GM18502 (cell line): Measurements from ENCODE around the gene DIS3L2.
"Not testable (repeated sequence)": the region's sequence is repeated elsewhere in the genome, so short reads cannot be mapped to it uniquely, and the experiment has no call there.

Experiments used
- ATAC-seq: cut with Tn5 transposase; IDR thresholded peaks from one replicate; pipeline ENCODE4 v1.9.1; 2021; ENCODE audit warnings: mild to moderate bottlenecking; ENCODE audit not compliant: unreplicated experiment, poor library complexity

The DIS3L2 gene

DNA sequence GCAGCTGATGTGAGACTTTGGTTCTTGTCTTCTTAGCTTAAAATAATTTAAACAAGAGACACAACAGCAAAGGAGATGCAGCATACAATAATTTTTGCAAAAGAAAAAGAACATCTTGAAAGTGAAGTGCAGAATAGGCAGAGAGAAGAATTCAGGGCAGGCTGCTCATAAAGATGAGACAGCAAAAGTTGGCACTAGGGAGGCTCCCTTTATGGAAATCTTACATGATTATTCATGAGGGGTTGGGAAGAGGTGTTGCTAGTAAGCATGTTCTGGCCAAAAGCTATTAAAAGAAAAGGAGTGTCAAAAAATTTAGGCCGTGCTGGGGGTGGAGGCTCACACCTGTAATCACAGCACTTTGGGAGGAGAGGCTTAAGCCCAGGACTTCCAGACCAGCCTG is 412.8 kb downstream of the DIS3L2 start:
- no peak for ATAC-seq

DNA sequence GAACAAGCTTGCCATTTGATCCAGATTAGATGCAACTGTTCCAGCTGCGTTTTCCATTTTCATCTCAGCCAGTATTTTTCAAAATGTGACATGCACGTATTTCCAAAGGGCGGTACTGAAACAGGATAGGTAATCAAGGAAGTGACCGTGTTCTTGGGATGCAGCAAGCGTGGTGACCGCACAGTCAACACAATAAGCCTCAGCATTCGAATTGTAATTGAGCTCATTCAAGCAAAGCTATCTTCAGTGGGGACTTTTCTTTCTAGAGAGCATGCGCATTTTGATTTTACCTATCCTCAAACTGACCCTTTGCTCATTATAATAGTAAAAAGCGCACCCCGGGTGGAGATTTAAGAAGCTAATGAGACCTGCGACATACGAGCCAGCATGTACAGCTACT is 413.7 kb downstream of the DIS3L2 start:
- no peak for ATAC-seq

DNA sequence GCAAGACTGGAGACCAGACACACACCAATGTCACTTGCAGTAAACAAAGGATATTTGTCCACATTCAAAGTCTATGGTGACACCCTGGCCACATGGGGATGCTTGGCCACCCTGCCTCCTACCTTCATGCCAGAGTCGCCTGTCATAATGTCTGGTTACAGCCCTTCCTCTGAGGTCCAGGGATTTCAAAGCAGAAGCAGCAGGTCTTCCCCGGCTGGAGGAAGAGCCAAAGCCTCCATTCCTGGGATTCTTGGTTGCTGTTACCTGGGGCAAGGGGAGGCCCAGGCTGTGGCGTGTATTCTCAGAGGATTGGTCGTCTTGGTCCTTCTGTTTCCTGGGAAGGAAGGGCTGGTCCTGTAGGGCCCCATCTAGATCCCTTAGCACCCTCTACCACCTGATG is 414.7 kb downstream of the DIS3L2 start:
- no peak for ATAC-seq

DNA sequence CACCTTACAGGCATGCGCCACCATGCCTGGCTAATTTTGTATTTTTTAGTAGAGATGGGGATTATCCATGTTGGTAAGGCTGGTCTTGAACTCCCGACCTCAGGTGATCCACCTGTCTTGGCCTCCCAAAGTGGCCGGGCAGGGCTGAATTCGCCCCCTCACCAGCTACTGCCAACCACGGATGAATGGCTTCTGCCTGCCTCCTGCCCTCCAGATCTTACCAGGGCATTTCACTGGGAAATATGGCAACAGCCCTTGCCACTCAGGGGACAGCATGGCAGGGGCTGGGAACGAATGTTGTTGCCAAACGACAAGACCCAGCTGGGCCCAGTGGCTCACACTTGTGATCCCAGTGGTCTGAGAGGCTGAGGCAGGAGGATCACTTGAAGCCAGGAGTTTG is 415.2 kb downstream of the DIS3L2 start:
- no peak for ATAC-seq

DNA sequence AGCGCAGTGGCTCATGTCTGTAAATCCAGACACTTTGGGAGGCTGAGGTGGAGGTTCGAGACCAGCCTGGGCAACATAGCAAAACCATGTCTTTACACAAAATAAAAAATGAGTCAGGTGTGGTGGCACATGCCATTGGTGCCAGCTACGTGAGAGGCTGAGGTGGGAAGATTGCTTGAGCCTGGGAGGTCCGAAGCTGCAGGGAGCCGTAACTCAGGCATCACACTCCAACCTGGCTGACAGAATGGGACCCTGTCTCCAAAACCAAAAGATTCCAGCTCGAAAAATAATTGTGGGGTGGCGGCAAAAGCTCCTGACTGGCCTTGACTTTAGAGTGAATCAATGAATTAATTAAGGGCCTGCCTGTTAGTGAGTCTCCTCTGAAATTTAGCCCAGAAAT is 415.8 kb downstream of the DIS3L2 start:
- ATAC-seq: no peak

DNA sequence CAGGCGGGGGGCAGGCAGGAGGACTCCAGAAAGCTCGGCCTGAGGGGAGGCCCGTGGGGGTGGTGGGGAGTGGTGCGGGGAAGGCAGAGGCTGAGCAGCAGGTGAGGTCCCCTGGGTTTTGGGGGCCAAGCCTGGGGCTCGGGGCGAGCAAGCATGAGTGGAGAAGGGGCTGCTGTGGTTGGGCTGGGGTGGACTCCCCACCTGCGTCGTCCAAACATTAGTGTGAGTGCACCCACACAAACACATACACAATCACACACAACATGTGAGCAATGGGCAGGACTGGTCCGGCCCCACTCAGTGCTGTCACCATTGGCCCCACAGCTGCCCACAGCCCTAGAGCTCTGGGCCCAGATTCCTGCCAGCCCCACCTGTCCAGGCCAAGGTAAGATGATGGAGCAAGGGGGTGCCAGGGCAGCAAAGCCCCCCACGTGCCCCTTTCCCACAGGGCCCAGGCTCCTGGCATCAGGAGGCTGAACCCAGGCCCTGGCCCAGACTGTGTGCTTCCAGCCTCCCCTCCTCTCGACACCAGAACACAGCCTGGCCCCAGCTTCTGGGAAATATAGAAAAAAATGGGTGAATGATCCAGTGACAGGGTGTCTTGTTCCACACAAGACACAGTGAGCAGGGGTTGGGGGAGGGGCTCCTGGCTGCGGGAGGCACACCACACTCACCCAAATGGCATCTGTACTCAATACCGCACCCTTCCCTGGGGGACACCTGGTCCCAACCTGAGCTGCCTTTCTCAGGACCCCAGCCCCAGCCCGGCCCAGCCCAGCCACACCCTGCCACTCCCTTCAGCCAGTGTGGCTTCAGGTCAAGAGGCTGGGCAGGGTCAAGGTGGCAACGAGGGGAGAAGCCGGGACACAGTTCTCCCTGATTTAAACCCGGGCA is 416.6 kb downstream of the DIS3L2 start:
- no peak for ATAC-seq

DNA sequence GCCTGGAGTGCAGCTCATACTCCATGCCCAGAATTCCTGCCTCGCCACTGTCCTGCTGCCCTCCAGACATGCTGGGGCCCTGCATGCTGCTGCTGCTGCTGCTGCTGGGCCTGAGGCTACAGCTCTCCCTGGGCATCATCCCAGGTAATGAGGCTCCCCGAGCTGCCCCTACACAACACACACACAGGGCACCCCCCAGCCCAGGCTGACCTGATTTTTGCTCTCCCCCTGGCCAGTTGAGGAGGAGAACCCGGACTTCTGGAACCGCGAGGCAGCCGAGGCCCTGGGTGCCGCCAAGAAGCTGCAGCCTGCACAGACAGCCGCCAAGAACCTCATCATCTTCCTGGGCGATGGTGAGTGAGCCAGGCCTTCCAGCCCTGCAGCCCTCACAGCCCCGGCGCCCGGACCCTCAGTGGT is 417.2 kb downstream of the DIS3L2 start, which contains the start of gene ALPP:
Gene ALPP, plus strand, starts transcription at position 17 of the 417 bp plus-strand sequence. Its CDS starts 52 bp downstream, at position 69.
- ATAC-seq: not testable (repeated sequence)

DNA sequence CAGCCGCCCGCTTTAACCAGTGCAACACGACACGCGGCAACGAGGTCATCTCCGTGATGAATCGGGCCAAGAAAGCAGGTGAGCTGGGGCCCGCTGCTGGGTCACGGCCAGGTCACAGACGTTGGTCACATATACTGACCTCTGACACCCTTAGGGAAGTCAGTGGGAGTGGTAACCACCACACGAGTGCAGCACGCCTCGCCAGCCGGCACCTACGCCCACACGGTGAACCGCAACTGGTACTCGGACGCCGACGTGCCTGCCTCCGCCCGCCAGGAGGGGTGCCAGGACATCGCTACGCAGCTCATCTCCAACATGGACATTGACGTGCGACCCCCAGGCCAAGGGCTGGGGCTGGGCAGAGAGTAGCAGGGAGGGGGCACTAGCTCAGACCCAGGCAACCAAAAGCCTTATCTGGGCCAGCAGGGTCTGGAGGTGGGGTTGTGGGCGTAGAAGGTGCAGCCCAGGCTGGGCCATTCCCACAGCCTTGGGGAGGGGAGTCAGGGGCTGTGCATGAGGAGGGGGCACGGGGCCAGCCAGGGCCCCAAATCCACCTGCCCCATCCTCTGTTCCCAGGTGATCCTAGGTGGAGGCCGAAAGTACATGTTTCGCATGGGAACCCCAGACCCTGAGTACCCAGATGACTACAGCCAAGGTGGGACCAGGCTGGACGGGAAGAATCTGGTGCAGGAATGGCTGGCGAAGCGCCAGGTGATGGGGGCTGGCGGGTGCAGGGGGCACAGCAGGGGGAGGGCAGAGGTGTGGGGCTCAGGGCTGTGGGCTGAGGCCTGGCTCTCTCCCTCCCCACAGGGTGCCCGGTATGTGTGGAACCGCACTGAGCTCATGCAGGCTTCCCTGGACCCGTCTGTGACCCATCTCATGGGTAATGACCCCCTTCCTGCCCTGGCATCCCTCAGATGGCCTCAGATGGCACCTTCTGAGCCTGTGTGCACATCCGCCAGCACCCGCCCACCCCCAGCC is 418.4 kb downstream of the DIS3L2 start:
- not testable (repeated sequence) for ATAC-seq

DNA sequence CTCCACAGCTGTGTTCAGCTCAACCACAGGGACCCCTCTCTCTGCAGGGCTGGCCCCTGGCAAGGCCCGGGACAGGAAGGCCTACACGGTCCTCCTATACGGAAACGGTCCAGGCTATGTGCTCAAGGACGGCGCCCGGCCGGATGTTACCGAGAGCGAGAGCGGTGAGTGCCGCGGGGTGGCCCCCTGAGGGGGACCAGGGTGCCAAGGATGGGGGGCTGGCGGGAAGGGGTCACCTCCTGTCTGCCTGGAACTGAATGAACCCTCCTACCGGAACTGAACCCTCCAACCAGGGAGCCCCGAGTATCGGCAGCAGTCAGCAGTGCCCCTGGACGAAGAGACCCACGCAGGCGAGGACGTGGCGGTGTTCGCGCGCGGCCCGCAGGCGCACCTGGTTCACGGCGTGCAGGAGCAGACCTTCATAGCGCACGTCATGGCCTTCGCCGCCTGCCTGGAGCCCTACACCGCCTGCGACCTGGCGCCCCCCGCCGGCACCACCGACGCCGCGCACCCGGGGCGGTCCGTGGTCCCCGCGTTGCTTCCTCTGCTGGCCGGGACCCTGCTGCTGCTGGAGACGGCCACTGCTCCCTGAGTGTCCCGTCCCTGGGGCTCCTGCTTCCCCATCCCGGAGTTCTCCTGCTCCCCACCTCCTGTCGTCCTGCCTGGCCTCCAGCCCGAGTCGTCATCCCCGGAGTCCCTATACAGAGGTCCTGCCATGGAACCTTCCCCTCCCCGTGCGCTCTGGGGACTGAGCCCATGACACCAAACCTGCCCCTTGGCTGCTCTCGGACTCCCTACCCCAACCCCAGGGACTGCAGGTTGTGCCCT is 419.9 kb downstream of the DIS3L2 start:
- not testable (repeated sequence) for ATAC-seq

DNA sequence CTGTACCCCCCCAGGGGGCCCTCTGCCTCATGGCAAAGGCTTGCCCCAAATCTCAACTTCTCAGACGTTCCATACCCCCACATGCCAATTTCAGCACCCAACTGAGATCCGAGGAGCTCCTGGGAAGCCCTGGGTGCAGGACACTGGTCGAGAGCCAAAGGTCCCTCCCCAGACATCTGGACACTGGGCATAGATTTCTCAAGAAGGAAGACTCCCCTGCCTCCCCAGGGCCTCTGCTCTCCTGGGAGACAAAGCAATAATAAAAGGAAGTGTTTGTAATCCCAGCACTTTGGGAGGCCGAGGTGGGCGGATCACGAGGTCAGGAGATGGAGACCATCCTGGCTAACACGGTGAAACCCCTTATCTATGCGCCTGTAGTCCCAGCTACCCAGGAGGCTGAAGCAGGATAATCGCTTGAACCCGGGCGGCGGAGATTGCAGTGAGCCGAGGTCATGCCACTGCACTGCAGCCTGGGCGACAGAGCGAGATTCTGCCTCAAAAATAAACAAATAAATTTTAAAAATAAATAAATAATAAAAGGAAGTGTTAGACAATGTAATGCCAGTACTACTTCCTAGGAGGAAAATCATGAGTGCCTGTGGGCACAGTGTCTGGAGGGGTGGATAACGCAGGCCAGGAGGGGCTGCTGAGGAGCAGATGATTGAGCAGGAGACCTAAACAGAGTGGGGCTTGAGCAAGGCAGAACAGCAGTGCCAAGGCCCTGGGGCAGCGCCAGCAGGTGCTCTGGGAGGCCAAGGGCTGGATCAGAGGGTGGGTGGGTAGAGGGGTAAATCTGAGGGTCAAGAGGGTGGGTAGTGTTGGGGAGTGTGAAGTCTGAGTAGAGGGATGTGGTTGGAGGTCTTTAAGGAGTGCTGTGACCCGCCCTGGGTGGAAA is 421.1 kb downstream of the DIS3L2 start:
- no peak for ATAC-seq

DNA sequence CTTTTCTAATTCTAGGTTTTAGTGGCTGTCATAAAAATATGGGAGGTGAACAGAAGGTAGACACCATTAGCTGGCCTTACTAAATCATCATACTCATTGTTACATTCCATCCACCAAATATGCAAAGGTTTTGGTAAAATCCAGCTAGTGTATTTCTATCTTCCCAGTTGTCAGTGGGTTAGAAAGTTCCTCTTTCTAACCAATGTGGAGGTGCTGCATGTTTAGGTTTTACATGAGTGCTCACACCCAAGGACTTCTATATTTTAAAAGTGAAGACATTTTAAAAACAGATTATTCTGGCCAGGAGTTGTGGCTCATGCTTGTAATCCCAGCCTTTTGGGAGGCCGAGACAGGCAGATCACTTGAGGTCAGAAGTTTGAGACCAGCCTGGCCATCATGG is 423.0 kb downstream of the DIS3L2 start:
- no peak for ATAC-seq

DNA sequence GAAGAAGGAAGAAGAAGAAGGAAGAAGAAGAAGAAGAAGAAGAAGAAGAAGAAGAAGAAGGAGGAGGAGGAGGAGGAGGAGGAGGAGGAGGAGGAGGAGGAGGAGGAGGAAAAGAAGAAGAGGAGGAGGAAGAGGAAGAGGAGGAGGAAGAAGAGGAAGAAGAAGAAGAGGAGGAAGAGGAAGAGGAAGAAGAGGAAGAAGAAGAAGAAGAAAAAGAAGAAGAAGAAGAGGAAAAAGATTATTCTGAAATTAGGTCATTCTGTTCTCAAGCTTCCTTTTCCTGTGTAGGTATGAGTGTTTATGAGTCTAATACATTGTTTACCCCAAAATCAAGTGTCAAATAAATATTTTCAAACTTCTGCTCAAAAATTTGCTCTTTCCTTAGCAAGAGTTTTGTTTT is 423.5 kb downstream of the DIS3L2 start:
- not testable (repeated sequence) for ATAC-seq

DNA sequence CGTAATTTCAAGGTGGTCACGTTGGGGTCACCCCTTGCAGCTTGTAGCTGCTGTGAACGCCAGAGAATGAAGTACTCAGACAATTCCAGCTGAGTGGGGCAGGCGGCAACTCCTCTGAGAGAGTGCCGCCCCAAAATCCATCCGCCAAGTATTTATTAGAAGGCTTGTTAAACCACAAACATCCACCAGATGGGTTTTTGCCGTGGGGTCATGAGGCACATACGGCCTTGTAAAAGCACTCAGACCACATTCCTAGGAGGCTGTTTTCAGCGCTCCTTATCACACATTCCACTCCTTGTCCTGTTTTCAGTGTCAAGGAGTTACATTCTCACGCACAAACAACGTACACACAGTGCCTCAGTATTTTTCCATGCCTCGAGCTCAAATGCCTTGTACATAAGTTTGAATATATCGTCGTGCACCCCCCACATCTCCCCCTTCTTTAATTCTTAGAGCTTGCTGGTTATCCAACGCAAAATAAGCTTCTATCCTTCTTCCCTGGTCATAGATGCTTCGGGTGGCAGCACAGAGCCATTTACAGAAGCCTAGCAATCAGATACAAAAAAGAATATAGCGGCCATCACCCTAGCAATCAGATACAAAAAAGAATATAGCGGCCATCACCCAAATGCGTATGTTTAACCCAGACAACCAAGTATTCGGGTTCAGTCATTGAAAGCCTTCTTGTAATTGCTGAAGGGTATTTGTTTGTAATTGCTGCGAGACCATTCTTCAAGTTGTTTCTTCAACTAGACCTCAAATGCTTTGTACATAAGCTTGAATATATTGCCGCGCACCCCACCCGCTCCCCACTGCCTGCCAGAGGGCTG is 424.4 kb downstream of the DIS3L2 start:
- ATAC-seq: no peak

DNA sequence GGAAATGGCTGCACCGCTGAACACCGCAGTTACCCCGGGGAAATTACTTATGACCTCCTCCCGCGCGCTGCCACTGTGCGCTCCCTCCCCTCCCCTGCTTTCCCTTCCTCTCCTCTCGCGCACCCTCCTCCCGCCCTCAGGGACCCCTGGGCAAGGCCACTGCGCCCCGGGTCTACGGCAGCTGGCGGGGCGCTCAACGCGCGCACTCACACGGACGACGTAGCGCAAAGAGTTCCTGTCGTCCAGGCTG is 424.9 kb downstream of the DIS3L2 start:
- no peak for ATAC-seq
